IMR-90 (cell line): ENCODE results near the gene NHLRC2. TPM values are rescaled to one million over a fixed set of nuclear protein-coding genes. Genes with fewer than 3 reads are reported as not detected.
A peak's percentile ranks its signal among the peaks of the same experiment; 100 is the strongest.

ENCODE experiments used
- ATAC-seq: fragments of 200-7000 bp; cut with Tn5 transposase; 2 replicates; pipeline ENCODE4 v1.9.1; 2020; ENCODE audit warnings: low read depth, mild to moderate bottlenecking, moderate library complexity
- BruUV-seq: library from RNA; stranded (reverse); fragments of 400-500 nt; replicated peaks from 2 replicates; lab custom pipeline; 2021; lab: Mats Ljungman, UMichigan
- CTCF ChIA-PET: fragments of 300-600 bp; formaldehyde crosslinking; extraction: SDS; loops from one replicate; lab custom pipeline; 2021; ENCODE audit warnings: antibody characterized with exemption; lab: Yijun Ruan, JAX
- POLR2A ChIA-PET: fragments of 300-600 bp; sonication (Branson Sonifier 250); formaldehyde crosslinking; loops from one replicate; lab custom pipeline; 2022; ENCODE audit warnings: antibody characterized with exemption; ENCODE audit not compliant: unreplicated experiment; lab: Charles Lee
- DNase-seq: peaks from one replicate; pipeline ENCODE4 v3.0.0; 2013
- H2AFZ ChIP-seq: replicated peaks from 2 replicates; pipeline ENCODE3; 2013; ENCODE audit warnings: low read length, mild to moderate bottlenecking; ENCODE audit not compliant: poor library complexity
- H2AK5ac ChIP-seq: 2 replicates; pipeline ENCODE4 v1.6.1; 2013; ENCODE audit warnings: low read depth, low read length, inconsistent platforms
- H2AK9ac ChIP-seq: replicated peaks from 2 replicates; pipeline ENCODE3; 2013; ENCODE audit warnings: mild to moderate bottlenecking, low read depth, low read length, moderate library complexity; ENCODE audit not compliant: poor library complexity
- H2BK120ac ChIP-seq: 2 replicates; pipeline ENCODE4 v1.6.1; 2013; ENCODE audit warnings: low read depth, low read length, inconsistent platforms
- H2BK15ac ChIP-seq: 3 replicates; pipeline ENCODE4 v1.6.1; 2013; ENCODE audit warnings: low read depth, low read length, inconsistent platforms
- H2BK20ac ChIP-seq: 2 replicates; pipeline ENCODE4 v1.6.1; 2013; ENCODE audit warnings: low read depth, mild to moderate bottlenecking, inconsistent platforms, low read length, moderate library complexity
- H2BK5ac ChIP-seq: 2 replicates; pipeline ENCODE4 v1.6.1; 2013; ENCODE audit warnings: mild to moderate bottlenecking, low read depth, low read length, inconsistent platforms; ENCODE audit not compliant: poor library complexity, severe bottlenecking
- H3K14ac ChIP-seq: replicated peaks from 2 replicates; pipeline ENCODE4 v1.6.1; 2013; ENCODE audit warnings: low read depth, low read length, inconsistent platforms
- H3K18ac ChIP-seq: 2 replicates; pipeline ENCODE4 v1.6.1; 2013; ENCODE audit warnings: low read depth, low read length, control low read depth
- H3K23ac ChIP-seq: 2 replicates; pipeline ENCODE4 v1.6.1; 2013; ENCODE audit warnings: low read depth, low read length, inconsistent platforms
- H3K27ac ChIP-seq: 2 replicates; pipeline ENCODE4 v1.5.1; 2013; ENCODE audit warnings: mild to moderate bottlenecking, control low read depth, low read length; ENCODE audit not compliant: insufficient read depth
- H3K27me3 ChIP-seq: 2 replicates; pipeline ENCODE4 v1.6.1; 2013; ENCODE audit warnings: low read length; ENCODE audit not compliant: control insufficient read depth, insufficient read depth
- H3K36me3 ChIP-seq: 2 replicates; pipeline ENCODE4 v1.6.1; 2013; ENCODE audit warnings: low read length, mixed read lengths; ENCODE audit not compliant: control insufficient read depth, insufficient read depth
- H3K4ac ChIP-seq: 2 replicates; pipeline ENCODE4 v1.6.1; 2013; ENCODE audit warnings: low read depth, low read length, inconsistent platforms
- H3K4me1 ChIP-seq: 2 replicates; pipeline ENCODE4 v1.6.1; 2013; ENCODE audit warnings: low read length, mixed read lengths; ENCODE audit not compliant: control insufficient read depth, insufficient read depth
- H3K4me2 ChIP-seq: 2 replicates; pipeline ENCODE4 v1.6.1; 2013; ENCODE audit warnings: low read depth, mild to moderate bottlenecking, control low read depth, low read length, moderate library complexity
- H3K4me3 ChIP-seq: 2 replicates; pipeline ENCODE4 v1.5.1; 2013; ENCODE audit warnings: low read depth, mild to moderate bottlenecking, control low read depth, low read length, moderate library complexity; ENCODE audit not compliant: insufficient read depth
- H3K56ac ChIP-seq: 2 replicates; pipeline ENCODE4 v1.6.1; 2013; ENCODE audit warnings: low read length, inconsistent platforms; ENCODE audit not compliant: insufficient read depth; ENCODE audit errors: extremely low read depth
- H3K79me1 ChIP-seq, 2 experiments: 2 replicates each; pipeline ENCODE4 v1.6.1; 2013; ENCODE audit warnings: low read length in 2 of 2, inconsistent platforms in 1 of 2, low read depth in 1 of 2
- H3K9ac ChIP-seq: 2 replicates; pipeline ENCODE4 v1.6.1; 2013; ENCODE audit warnings: low read depth, low read length, control low read depth
- H3K9me1 ChIP-seq: 2 replicates; pipeline ENCODE4 v1.6.1; 2013; ENCODE audit warnings: low read length, inconsistent platforms; ENCODE audit not compliant: insufficient read depth
- H3K9me3 ChIP-seq: 2 replicates; pipeline ENCODE4 v1.6.1; 2013; ENCODE audit warnings: low read length; ENCODE audit not compliant: control insufficient read depth, insufficient read depth
- H4K20me1 ChIP-seq: 2 replicates; pipeline ENCODE4 v1.6.1; 2013; ENCODE audit warnings: low read length, inconsistent platforms; ENCODE audit not compliant: insufficient read depth
- H4K5ac ChIP-seq: 2 replicates; pipeline ENCODE4 v1.6.1; 2013; ENCODE audit warnings: mild to moderate bottlenecking, low read depth, low read length, control low read depth
- H4K8ac ChIP-seq, 2 experiments: 2 replicates each; pipeline ENCODE4 v1.6.1; 2013; ENCODE audit warnings: low read depth in 2 of 2, low read length in 2 of 2, control low read depth in 1 of 2, inconsistent platforms in 1 of 2
- H4K91ac ChIP-seq: 2 replicates; pipeline ENCODE4 v1.6.1; 2013; ENCODE audit warnings: low read depth, low read length, inconsistent platforms; ENCODE audit not compliant: insufficient read depth
- RAD21 ChIP-seq: IDR thresholded peaks from 2 replicates; pipeline ENCODE4 v1.6.1; 2012; ENCODE audit warnings: low read length, improper control_type of control experiment
- RFX5 ChIP-seq: IDR thresholded peaks from 2 replicates; pipeline ENCODE4 v1.8.0; 2012; ENCODE audit warnings: low read depth, mild to moderate bottlenecking, low read length, moderate library complexity
- SMC3 ChIP-seq: fragments of 150-350 bp; IDR thresholded peaks from 2 replicates; pipeline ENCODE4 v1.6.1; 2016; ENCODE audit warnings: low read depth, mild to moderate bottlenecking, antibody characterized with exemption, low read length, moderate library complexity
- WGBS, 2 experiments: methylation state at CpG; one replicate each; pipeline versions ENCODE4 v1.1.5 to v1.1.7; 2013; ENCODE audit warnings: missing lambda C conversion rate in 2 of 2; ENCODE audit not compliant: insufficient read length in 1 of 2; ENCODE audit errors: extremely low coverage in 2 of 2; 5-methylcytosine and 5-hydroxymethylcytosine counted together
- dilution Hi-C: fragments of 300-500 bp; cut with HindIII; formaldehyde crosslinking; loops from one replicate; pipeline ENCODE4 v1.14.3; 2018; ENCODE audit warnings: low sequenced_read_pairs; ENCODE audit not compliant: unreplicated experiment
- in situ Hi-C: fragments of 300-500 bp; cut with MboI; formaldehyde crosslinking; loops from 3 replicates; pipeline ENCODE4 v1.14.3; 2019; ENCODE audit warnings: low sequenced_read_pairs, inconsistent platforms, mixed read lengths
- intact Hi-C: fragments of 100-400 bp; cut with micrococcal nuclease; formaldehyde crosslinking; loops from 2 replicates; pipeline ENCODE4 v1.10.0; 2022
- polyA plus RNA-seq, 3 experiments: library from polyadenylated mRNA; depleted of rRNA; stranded (reverse); fragments of >200 nt; gene quantifications; 2 replicates each; pipeline ENCODE4 v1.2.3, GENCODE V29; 2012; ENCODE audit warnings: low replicate concordance in 1 of 3
- total RNA-seq: library from RNA; depleted of rRNA; stranded (reverse); fragments of >200 nt; gene quantifications from 2 replicates; pipeline ENCODE4 v1.2.3, GENCODE V29; 2012

The NHLRC2 gene
- total and polyA plus RNA-seq, 2 of the 4 experiments (the other 2 are of a cell fraction), result 3.0 to 11.8 TPM

- no peaks in the 10 kb centered on the region for H3K9me3 ChIP-seq
- no peak overlapping the region for H3K14ac ChIP-seq
- no peaks in the 10 kb centered on the region for H3K27me3 ChIP-seq
- TF ChIP-seq SMC3 (no peak), RAD21 (no peak), RFX5 (no peak)
- POLR2A ChIA-PET, result no interaction called here
- no peak overlapping the region for H3K18ac ChIP-seq
- peaks cover 12 to 27% of the 10 kb centered on the region in 2 experiments for H3K79me1 ChIP-seq
- H2BK20ac ChIP-seq, result no peak overlapping the region
- DNase-seq (peak; percentile 55), ATAC-seq (no peak)
- no peak overlapping the region for H2BK15ac ChIP-seq
- H3K56ac ChIP-seq, result no peak overlapping the region
- H4K20me1 ChIP-seq, result no peaks in the 10 kb centered on the region
- no peak overlapping the region for H3K4me2 ChIP-seq
- H3K9me1 ChIP-seq, result no peaks in the 10 kb centered on the region
- peaks cover 4% of the 10 kb centered on the region; the same call in 1 of the 2 replicates for H3K36me3 ChIP-seq
- no peak overlapping the region for H2AK5ac ChIP-seq
- H3K23ac ChIP-seq, result no peak overlapping the region
- H2AK9ac ChIP-seq, result no peak overlapping the region
- H3K27ac ChIP-seq, result no peak overlapping the region
- H3K4me3 ChIP-seq, result no peak overlapping the region
- no peak overlapping the region for H3K9ac ChIP-seq
- dilution Hi-C loops (no loop called here), in situ Hi-C loops (no loop called here), intact Hi-C loops (no loop called here)
- H4K91ac ChIP-seq, result no peak overlapping the region
- CTCF ChIA-PET, result interaction anchor here (0.6 to 0.7 kb wide), 2 partner anchors 56 to 523 kb away, joined by 3 to 4 read pairs; no protein-coding TSS in a partner anchor
- no TSS peak for BruUV-seq
- no CpG with 5 or more reads among the region's 2 CpGs for WGBS, 2 experiments
- H2BK120ac ChIP-seq, result no peak overlapping the region
- H4K8ac ChIP-seq, result no peak overlapping the region
- no peak overlapping the region for H3K4ac ChIP-seq
- H4K5ac ChIP-seq, result no peak overlapping the region
- H3K4me1 ChIP-seq, result peaks cover 2% of the 10 kb centered on the region; the same call in 1 of the 2 replicates
- no peak overlapping the region for H2AFZ ChIP-seq
- no peak overlapping the region for H2BK5ac ChIP-seq
Observed at GRCh38 chr10:113858541-113858940, 4.1 kb downstream of the NHLRC2 start.
